GM23338 (cell line): ENCODE data around the gene BRI3. TPM values are rescaled to one million over a fixed set of nuclear protein-coding genes. Genes with fewer than 3 reads are reported as not detected.

Source experiments
- ATAC-seq: fragments of 200-7000 bp; cut with Tn5 transposase; 3 replicates; pipeline ENCODE4 v1.9.1; 2020
- DNase-seq: peaks from one replicate; pipeline ENCODE4 v3.0.0-alpha.2; 2015; ENCODE audit warnings: low spot score
- H2AFZ ChIP-seq: fragments of 200-600 bp; sonication (generic); 2 replicates; pipeline ENCODE4 v1.8.0; 2016; ENCODE audit warnings: antibody characterized with exemption, mild to moderate bottlenecking, moderate library complexity
- H3F3A ChIP-seq: fragments of 200-600 bp; sonication (generic); replicated peaks from 2 replicates; pipeline ENCODE4 v1.8.0; 2017; ENCODE audit warnings: antibody characterized with exemption, mixed run types, low read depth
- H3K27ac ChIP-seq: fragments of 200-600 bp; sonication (generic); 2 replicates; pipeline ENCODE4 v1.6.1; 2016; ENCODE audit warnings: low read depth
- H3K27me3 ChIP-seq: fragments of 200-600 bp; sonication (generic); 2 replicates; pipeline ENCODE4 v1.8.0; 2016; ENCODE audit warnings: mild to moderate bottlenecking, mixed run types, moderate library complexity; ENCODE audit not compliant: insufficient read depth
- H3K36me3 ChIP-seq: fragments of 200-600 bp; sonication (generic); 2 replicates; pipeline ENCODE4 v1.8.0; 2016; ENCODE audit warnings: mild to moderate bottlenecking; ENCODE audit not compliant: insufficient read depth
- H3K4me1 ChIP-seq: fragments of 200-600 bp; sonication (generic); 2 replicates; pipeline ENCODE4 v1.8.0; 2016; ENCODE audit warnings: mild to moderate bottlenecking, moderate library complexity; ENCODE audit not compliant: insufficient read depth
- H3K4me2 ChIP-seq: fragments of 200-600 bp; sonication (generic); 2 replicates; pipeline ENCODE4 v1.7.1; 2017; ENCODE audit warnings: mixed run types
- H3K4me3 ChIP-seq: fragments of 200-600 bp; sonication (generic); 2 replicates; pipeline ENCODE4 v1.6.1; 2016; ENCODE audit warnings: mixed run types
- H3K79me2 ChIP-seq: fragments of 200-600 bp; sonication (generic); replicated peaks from 2 replicates; pipeline ENCODE4 v1.8.0; 2017; ENCODE audit warnings: mild to moderate bottlenecking; ENCODE audit not compliant: insufficient read depth
- H3K9me2 ChIP-seq: fragments of 200-600 bp; sonication (generic); 2 replicates; pipeline ENCODE4 v1.8.0; 2017; ENCODE audit not compliant: insufficient read depth
- H4K20me1 ChIP-seq: fragments of 200-600 bp; sonication (generic); replicated peaks from 2 replicates; pipeline ENCODE4 v1.8.0; 2017; ENCODE audit warnings: mild to moderate bottlenecking; ENCODE audit not compliant: insufficient read depth
- H3K27ac Mint-ChIP-seq: 2 replicates; pipeline ENCODE4 v1.8.0; 2020; ENCODE audit warnings: inconsistent platforms, mild to moderate bottlenecking, moderate library complexity, mixed read lengths
- H3K27me3 Mint-ChIP-seq: 3 replicates; pipeline ENCODE4 v1.8.0; 2022; ENCODE audit warnings: low read depth, mild to moderate bottlenecking, moderate library complexity, mixed read lengths, inconsistent platforms; ENCODE audit not compliant: insufficient read depth, poor library complexity
- H3K36me3 Mint-ChIP-seq: 3 replicates; pipeline ENCODE4 v1.8.0; 2021; ENCODE audit warnings: low read depth, mild to moderate bottlenecking, inconsistent platforms, moderate library complexity, mixed read lengths
- H3K4me1 Mint-ChIP-seq: 3 replicates; pipeline ENCODE4 v1.8.0; 2020; ENCODE audit warnings: mild to moderate bottlenecking, inconsistent platforms, mixed read lengths
- H3K4me3 Mint-ChIP-seq: 3 replicates; pipeline ENCODE4 v1.8.0; 2021; ENCODE audit warnings: moderate library complexity, mild to moderate bottlenecking, inconsistent platforms, mixed read lengths
- H3K9me3 Mint-ChIP-seq: 3 replicates; pipeline ENCODE4 v1.8.0; 2020; ENCODE audit warnings: moderate library complexity, mild to moderate bottlenecking, inconsistent platforms, mixed read lengths
- EZH2 ChIP-seq: fragments of 200-600 bp; sonication (generic); IDR thresholded peaks from one replicate; pipeline ENCODE4 v1.8.0; 2017; ENCODE audit warnings: antibody characterized with exemption, mild to moderate bottlenecking, low read depth; ENCODE audit not compliant: unreplicated experiment
- EZH2phosphoT487 ChIP-seq: fragments of 200-600 bp; sonication (generic); IDR thresholded peaks from one replicate; pipeline ENCODE4 v1.8.1; 2018; ENCODE audit warnings: antibody characterized with exemption; ENCODE audit not compliant: unreplicated experiment
- JUNB ChIP-seq: IDR thresholded peaks from one replicate; pipeline ENCODE4 v1.6.1; 2016; ENCODE audit warnings: antibody characterized with exemption; ENCODE audit not compliant: unreplicated experiment
- NANOG ChIP-seq: IDR thresholded peaks from 2 replicates; pipeline ENCODE4 v1.6.1; 2016; ENCODE audit warnings: antibody characterized with exemption, borderline replicate concordance
- POLR2AphosphoS5 ChIP-seq: IDR thresholded peaks from 2 replicates; pipeline ENCODE4 v1.6.1; 2016; ENCODE audit warnings: antibody characterized with exemption, low read depth
- REST ChIP-seq: IDR thresholded peaks from one replicate; pipeline ENCODE4 v1.6.1; 2018; ENCODE audit warnings: antibody characterized with exemption; ENCODE audit not compliant: unreplicated experiment
- STAT1 ChIP-seq: IDR thresholded peaks from one replicate; pipeline ENCODE4 v1.6.1; 2016; ENCODE audit warnings: antibody characterized with exemption; ENCODE audit not compliant: unreplicated experiment
- ZNF114 ChIP-seq: fragments of 250-450 bp; sonication (Bioruptor Pico); IDR thresholded peaks from 2 replicates; pipeline ENCODE4 v1.5.0; 2020; ENCODE audit warnings: mild to moderate bottlenecking, moderate library complexity
- ZNF331 ChIP-seq: fragments of 250-450 bp; sonication (Bioruptor Pico); IDR thresholded peaks from 2 replicates; pipeline ENCODE4 v1.5.0; 2020; ENCODE audit warnings: low read depth, mild to moderate bottlenecking, moderate library complexity
- polyA plus RNA-seq: library from polyadenylated mRNA; unstranded; fragments of >200 nt; fragmentation: Nextera tagmentation; extraction: Ambion mirVana; gene quantifications from 2 replicates; pipeline ENCODE4 v1.2.1, GENCODE V29; 2016
- total RNA-seq: library from RNA; depleted of rRNA; stranded (reverse); fragments of >200 nt; shearing (Covaris generic); gene quantifications from 2 replicates; pipeline ENCODE4 v1.2.3, GENCODE V29; 2014
- TF ChIP-seq, protein P1 (sequence below): fragments of 250-450 bp; sonication (Bioruptor Pico); IDR thresholded peaks from 2 replicates; pipeline ENCODE4 v1.5.0; 2020; ENCODE audit warnings: mild to moderate bottlenecking, moderate library complexity
- TF ChIP-seq, protein P2 (sequence below): IDR thresholded peaks from 2 replicates; pipeline ENCODE4 v1.6.1; 2016; ENCODE audit warnings: antibody characterized with exemption

BRI3 gene
- total and polyA plus RNA-seq, 2 experiments from 2014 or later = 21.7 to 66.1 TPM

GRCh38 chr7:98232263-98232585, 49.3 kb upstream of the BRI3 start (continued):
- TF ChIP-seq, protein P1, sequence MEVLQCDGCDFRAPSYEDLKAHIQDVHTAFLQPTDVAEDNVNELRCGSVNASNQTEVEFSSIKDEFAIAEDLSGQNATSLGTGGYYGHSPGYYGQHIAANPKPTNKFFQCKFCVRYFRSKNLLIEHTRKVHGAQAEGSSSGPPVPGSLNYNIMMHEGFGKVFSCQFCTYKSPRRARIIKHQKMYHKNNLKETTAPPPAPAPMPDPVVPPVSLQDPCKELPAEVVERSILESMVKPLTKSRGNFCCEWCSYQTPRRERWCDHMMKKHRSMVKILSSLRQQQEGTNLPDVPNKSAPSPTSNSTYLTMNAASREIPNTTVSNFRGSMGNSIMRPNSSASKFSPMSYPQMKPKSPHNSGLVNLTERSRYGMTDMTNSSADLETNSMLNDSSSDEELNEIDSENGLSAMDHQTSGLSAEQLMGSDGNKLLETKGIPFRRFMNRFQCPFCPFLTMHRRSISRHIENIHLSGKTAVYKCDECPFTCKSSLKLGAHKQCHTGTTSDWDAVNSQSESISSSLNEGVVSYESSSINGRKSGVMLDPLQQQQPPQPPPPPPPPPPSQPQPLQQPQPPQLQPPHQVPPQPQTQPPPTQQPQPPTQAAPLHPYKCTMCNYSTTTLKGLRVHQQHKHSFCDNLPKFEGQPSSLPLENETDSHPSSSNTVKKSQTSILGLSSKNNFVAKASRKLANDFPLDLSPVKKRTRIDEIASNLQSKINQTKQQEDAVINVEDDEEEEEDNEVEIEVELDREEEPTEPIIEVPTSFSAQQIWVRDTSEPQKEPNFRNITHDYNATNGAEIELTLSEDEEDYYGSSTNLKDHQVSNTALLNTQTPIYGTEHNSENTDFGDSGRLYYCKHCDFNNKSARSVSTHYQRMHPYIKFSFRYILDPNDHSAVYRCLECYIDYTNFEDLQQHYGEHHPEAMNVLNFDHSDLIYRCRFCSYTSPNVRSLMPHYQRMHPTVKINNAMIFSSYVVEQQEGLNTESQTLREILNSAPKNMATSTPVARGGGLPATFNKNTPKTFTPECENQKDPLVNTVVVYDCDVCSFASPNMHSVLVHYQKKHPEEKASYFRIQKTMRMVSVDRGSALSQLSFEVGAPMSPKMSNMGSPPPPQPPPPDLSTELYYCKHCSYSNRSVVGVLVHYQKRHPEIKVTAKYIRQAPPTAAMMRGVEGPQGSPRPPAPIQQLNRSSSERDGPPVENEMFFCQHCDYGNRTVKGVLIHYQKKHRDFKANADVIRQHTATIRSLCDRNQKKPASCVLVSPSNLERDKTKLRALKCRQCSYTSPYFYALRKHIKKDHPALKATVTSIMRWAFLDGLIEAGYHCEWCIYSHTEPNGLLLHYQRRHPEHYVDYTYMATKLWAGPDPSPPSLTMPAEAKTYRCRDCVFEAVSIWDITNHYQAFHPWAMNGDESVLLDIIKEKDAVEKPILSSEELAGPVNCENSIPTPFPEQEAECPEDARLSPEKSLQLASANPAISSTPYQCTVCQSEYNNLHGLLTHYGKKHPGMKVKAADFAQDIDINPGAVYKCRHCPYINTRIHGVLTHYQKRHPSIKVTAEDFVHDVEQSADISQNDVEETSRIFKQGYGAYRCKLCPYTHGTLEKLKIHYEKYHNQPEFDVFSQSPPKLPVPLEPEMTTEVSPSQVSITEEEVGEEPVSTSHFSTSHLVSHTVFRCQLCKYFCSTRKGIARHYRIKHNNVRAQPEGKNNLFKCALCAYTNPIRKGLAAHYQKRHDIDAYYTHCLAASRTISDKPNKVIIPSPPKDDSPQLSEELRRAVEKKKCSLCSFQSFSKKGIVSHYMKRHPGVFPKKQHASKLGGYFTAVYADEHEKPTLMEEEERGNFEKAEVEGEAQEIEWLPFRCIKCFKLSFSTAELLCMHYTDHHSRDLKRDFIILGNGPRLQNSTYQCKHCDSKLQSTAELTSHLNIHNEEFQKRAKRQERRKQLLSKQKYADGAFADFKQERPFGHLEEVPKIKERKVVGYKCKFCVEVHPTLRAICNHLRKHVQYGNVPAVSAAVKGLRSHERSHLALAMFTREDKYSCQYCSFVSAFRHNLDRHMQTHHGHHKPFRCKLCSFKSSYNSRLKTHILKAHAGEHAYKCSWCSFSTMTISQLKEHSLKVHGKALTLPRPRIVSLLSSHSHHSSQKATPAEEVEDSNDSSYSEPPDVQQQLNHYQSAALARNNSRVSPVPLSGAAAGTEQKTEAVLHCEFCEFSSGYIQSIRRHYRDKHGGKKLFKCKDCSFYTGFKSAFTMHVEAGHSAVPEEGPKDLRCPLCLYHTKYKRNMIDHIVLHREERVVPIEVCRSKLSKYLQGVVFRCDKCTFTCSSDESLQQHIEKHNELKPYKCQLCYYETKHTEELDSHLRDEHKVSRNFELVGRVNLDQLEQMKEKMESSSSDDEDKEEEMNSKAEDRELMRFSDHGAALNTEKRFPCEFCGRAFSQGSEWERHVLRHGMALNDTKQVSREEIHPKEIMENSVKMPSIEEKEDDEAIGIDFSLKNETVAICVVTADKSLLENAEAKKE = no peak
- TF ChIP-seq ZNF114 (CRISPR knock-in tag) = no peak
- no peak for TF ChIP-seq STAT1
- no peak for TF ChIP-seq EZH2
- no peak for TF ChIP-seq ZNF331 (CRISPR knock-in tag)
- TF ChIP-seq REST = no peak
- TF ChIP-seq JUNB = no peak

DNA sequence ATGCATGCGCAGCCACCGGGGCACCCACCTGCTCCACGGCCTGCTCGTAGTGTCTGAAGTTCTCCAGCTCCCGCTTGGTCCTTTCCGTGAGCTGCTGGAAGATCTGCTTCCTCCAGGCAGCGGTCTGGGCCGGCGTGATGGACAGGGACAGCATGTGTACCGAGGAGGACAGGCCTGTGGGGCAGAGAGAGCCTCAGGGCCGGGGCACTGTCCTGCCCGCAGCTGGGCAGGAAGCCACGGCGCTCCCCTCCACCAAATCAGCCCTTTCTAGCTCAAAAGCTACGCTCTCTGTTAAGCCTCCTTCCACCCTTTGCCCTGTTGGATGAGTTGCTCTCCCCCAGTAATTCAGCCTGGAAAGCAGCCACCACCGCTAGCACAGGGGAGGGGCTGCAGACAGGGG, 48.7 kb upstream of the BRI3 start:
- Mint-ChIP-seq H3K36me3 (no peaks in the 10 kb centered on the region), H3K27me3 (peaks cover 9% of the 10 kb centered on the region), H3K9me3 (no peaks in the 10 kb centered on the region), H3K4me1 (no peaks in the 10 kb centered on the region), H3K4me3 (no peak overlapping the region), H3K27ac (no peak overlapping the region)
- Histone ChIP-seq H4K20me1 (no peaks in the 10 kb centered on the region), H3K4me3 (no peak overlapping the region), H3K79me2 (no peaks in the 10 kb centered on the region), H3K27me3 (no peaks in the 10 kb centered on the region), H2AFZ (no peak overlapping the region), H3F3A (no peaks in the 10 kb centered on the region), H3K27ac (no peak overlapping the region), H3K9me2 (no peaks in the 10 kb centered on the region), H3K4me2 (no peak overlapping the region), H3K4me1 (no peaks in the 10 kb centered on the region), H3K36me3 (no peaks in the 10 kb centered on the region)
- ATAC-seq = no peak
- no peak for DNase-seq
- TF ChIP-seq NANOG (no peak), EZH2phosphoT487 (no peak), ZNF114 (CRISPR knock-in tag) (no peak), POLR2AphosphoS5 (no peak), ZNF331 (CRISPR knock-in tag) (no peak), REST (no peak)
- TF ChIP-seq, protein P2, sequence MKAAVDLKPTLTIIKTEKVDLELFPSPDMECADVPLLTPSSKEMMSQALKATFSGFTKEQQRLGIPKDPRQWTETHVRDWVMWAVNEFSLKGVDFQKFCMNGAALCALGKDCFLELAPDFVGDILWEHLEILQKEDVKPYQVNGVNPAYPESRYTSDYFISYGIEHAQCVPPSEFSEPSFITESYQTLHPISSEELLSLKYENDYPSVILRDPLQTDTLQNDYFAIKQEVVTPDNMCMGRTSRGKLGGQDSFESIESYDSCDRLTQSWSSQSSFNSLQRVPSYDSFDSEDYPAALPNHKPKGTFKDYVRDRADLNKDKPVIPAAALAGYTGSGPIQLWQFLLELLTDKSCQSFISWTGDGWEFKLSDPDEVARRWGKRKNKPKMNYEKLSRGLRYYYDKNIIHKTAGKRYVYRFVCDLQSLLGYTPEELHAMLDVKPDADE = no peak
